HG02852 (cell line): ENCODE data around the gene POFUT1.

Experiments used
- ATAC-seq: cut with Tn5 transposase; IDR thresholded peaks from one replicate; pipeline ENCODE4 v1.9.1; 2021; ENCODE audit warnings: mild to moderate bottlenecking, moderate library complexity; ENCODE audit not compliant: unreplicated experiment

Gene POFUT1

GRCh38 chr20:32205843-32206759, 1.6 kb upstream of the POFUT1 start:
- no peak for ATAC-seq

- ATAC-seq = peak; percentile 24
These were observed 687 bp upstream of the POFUT1 start for GRCh38 chr20:32206760-32207625.

GRCh38 chr20:32208499-32209154, 947 bp downstream of the POFUT1 start:
- ATAC-seq = no peak

- no peak for ATAC-seq
These were observed 2.3 kb downstream of the POFUT1 start for GRCh38 chr20:32209850-32210605.

- ATAC-seq = no peak
These were observed 6.2 kb downstream of the POFUT1 start for GRCh38 chr20:32213870-32214269.

- ATAC-seq = no peak
These were observed 7.5 kb downstream of the POFUT1 start for GRCh38 chr20:32215147-32215546.

GRCh38 chr20:32215729-32216128, 8.0 kb downstream of the POFUT1 start:
- no peak for ATAC-seq

GRCh38 chr20:32216179-32217142, 8.8 kb downstream of the POFUT1 start:
- ATAC-seq = no peak

- ATAC-seq = no peak
These were observed 10.6 kb downstream of the POFUT1 start for GRCh38 chr20:32218156-32218900.

GRCh38 chr20:32224463-32224862, 16.8 kb downstream of the POFUT1 start:
- no peak for ATAC-seq

- no peak for ATAC-seq
These were observed 18.7 kb downstream of the POFUT1 start for GRCh38 chr20:32226391-32226790.

GRCh38 chr20:32227306-32227705, 19.6 kb downstream of the POFUT1 start:
- ATAC-seq = no peak

- no peak for ATAC-seq
These were observed 20.3 kb downstream of the POFUT1 start for GRCh38 chr20:32227744-32228688.

- no peak for ATAC-seq
These were observed 21.6 kb downstream of the POFUT1 start for GRCh38 chr20:32229251-32229747.

- ATAC-seq = no peak
These were observed 23.0 kb downstream of the POFUT1 start for GRCh38 chr20:32230707-32231106.

- ATAC-seq = no peak
These were observed 23.6 kb downstream of the POFUT1 start for GRCh38 chr20:32231245-32231644.

GRCh38 chr20:32231847-32232246, 24.2 kb downstream of the POFUT1 start:
- no peak for ATAC-seq
